ENCODE results near the gene SEC31B. TPM values are rescaled to one million over a fixed set of nuclear protein-coding genes. Genes with fewer than 3 reads are reported as not detected.

Gene SEC31B
- total RNA-seq, 1 donor from 2014 or later: 8.8 TPM

DNA sequence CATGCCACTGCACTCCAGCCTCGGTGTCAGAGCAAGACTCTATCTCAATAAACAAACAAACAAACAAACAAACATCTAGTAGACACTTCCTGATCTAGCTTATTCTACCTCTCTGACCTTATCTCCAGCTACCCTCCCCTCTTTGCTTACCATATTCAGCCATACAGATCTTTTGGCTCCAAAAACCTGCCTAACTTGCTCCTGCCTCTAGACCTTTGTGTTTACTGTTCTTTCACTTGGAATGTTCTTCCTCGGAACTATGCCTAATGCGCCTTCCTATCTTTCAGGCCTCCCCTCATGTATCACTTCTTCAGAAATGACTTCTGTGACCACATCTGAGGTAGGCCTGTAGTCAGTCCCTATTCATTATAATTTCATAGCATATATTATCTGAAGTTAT is 77.1 kb downstream of the SEC31B start:
- no peak overlapping the region for H3K27ac Mint-ChIP-seq

DNA sequence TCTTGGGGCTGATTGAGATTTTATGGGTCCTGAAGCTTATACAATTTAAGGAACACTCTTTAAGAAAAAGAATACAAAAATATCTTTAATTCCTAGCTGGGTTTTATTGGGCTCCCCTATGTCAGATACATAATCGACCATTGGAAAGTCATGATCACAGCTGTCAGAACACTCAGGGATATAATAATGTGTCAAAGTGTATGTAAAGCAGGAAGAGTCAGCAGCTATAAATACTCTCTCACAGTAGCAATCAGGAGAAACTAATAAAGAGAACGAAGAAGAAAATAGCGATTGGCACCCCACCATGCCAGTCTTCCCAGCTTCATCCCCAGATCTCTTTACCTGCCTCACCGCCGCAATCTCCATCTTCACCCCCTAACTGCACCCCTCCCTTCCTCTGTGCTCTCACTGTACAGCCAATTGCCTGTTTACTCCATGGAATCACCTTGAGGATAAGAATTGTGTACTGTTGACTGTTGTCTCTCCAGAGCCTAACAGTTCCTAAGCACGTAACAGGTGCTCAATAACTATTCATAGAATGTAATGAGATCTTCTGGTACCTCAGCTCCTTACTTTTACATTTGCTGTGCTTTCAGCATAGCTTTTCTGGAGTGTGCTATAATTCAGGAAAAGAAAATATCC is 80.9 kb downstream of the SEC31B start:
- Histone ChIP-seq H2AFZ (replicated peaks) (no peak overlapping the region), H3K4me3 (no peak overlapping the region), H3K27ac (no peak overlapping the region), H3K27me3 (peaks cover 66% of the 10 kb centered on the region), H3K9ac (no peak overlapping the region), H3K79me2 (ENCODE audit: low read depth) (no peaks in the 10 kb centered on the region), H3K4me2 (no peak overlapping the region), H3K9me3 (ENCODE audit: low read depth) (no peaks in the 10 kb centered on the region), H3K4me1 (peaks cover 11% of the 10 kb centered on the region), H3F3A (ENCODE audit: low read depth) (peaks cover 8% of the 10 kb centered on the region), H4K20me1 (ENCODE audit: low read depth) (peaks cover 9% of the 10 kb centered on the region), H3K36me3 (no peaks in the 10 kb centered on the region)
- TF ChIP-seq EZH2phosphoT487 (IDR thresholded peaks at IDR 0.05): no peak
- TF ChIP-seq, protein P1, sequence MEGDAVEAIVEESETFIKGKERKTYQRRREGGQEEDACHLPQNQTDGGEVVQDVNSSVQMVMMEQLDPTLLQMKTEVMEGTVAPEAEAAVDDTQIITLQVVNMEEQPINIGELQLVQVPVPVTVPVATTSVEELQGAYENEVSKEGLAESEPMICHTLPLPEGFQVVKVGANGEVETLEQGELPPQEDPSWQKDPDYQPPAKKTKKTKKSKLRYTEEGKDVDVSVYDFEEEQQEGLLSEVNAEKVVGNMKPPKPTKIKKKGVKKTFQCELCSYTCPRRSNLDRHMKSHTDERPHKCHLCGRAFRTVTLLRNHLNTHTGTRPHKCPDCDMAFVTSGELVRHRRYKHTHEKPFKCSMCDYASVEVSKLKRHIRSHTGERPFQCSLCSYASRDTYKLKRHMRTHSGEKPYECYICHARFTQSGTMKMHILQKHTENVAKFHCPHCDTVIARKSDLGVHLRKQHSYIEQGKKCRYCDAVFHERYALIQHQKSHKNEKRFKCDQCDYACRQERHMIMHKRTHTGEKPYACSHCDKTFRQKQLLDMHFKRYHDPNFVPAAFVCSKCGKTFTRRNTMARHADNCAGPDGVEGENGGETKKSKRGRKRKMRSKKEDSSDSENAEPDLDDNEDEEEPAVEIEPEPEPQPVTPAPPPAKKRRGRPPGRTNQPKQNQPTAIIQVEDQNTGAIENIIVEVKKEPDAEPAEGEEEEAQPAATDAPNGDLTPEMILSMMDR (IDR thresholded peaks at IDR 0.05): no peak
- no peak for TF ChIP-seq EZH2 (IDR thresholded peaks at IDR 0.05)
- DNase-seq (ENCODE audit: low spot score): no peak
- H3K27me3 Mint-ChIP-seq (ENCODE audit: insufficient read depth, low read depth): peaks cover 6% of the 10 kb centered on the region
- H3K4me1 Mint-ChIP-seq: peaks cover 16% of the 10 kb centered on the region
- no peak overlapping the region for H3K4me3 Mint-ChIP-seq
- H3K9me3 Mint-ChIP-seq: no peaks in the 10 kb centered on the region
- H3K27ac Mint-ChIP-seq: no peak overlapping the region
- no peaks in the 10 kb centered on the region for H3K36me3 Mint-ChIP-seq

More for the DNA sequence above, 77.1 kb downstream of the SEC31B start:
- TF ChIP-seq EZH2phosphoT487 (IDR thresholded peaks at IDR 0.05) (no peak), EZH2 (IDR thresholded peaks at IDR 0.05) (no peak)
- TF ChIP-seq, protein P1 (IDR thresholded peaks at IDR 0.05): no peak
- H4K20me1 ChIP-seq (ENCODE audit: low read depth): no peaks in the 10 kb centered on the region
- no peak for DNase-seq (ENCODE audit: low spot score)
- no peaks in the 10 kb centered on the region for H3K79me2 ChIP-seq (ENCODE audit: low read depth)
- no peak overlapping the region for H3K27ac ChIP-seq
- no peaks in the 10 kb centered on the region for H3K36me3 ChIP-seq
- Mint-ChIP-seq H3K4me3 (no peak overlapping the region), H3K36me3 (peaks cover 4% of the 10 kb centered on the region), H3K27me3 (ENCODE audit: insufficient read depth, low read depth) (peaks cover 5% of the 10 kb centered on the region), H3K9me3 (peaks cover 5% of the 10 kb centered on the region), H3K4me1 (no peaks in the 10 kb centered on the region)
- H3K4me1 ChIP-seq: no peaks in the 10 kb centered on the region
- peaks cover 60% of the 10 kb centered on the region for H3K27me3 ChIP-seq
- no peak overlapping the region for H3K4me3 ChIP-seq
- H3K4me2 ChIP-seq: no peak overlapping the region
- no peak overlapping the region for H3K9ac ChIP-seq
- no peak overlapping the region for H2AFZ ChIP-seq (replicated peaks)
- no peaks in the 10 kb centered on the region for H3K9me3 ChIP-seq (ENCODE audit: low read depth)
- H3F3A ChIP-seq (ENCODE audit: low read depth): no peaks in the 10 kb centered on the region

Other genes with a start within 250 kb of the SEC31B start
- 58.3 and 87.1 TPM in 2 replicates for gene BLOC1S2, start 233.2 kb downstream of the SEC31B start, total RNA-seq (ENCODE audit: low replicate concordance)
- gene PKD2L1, start 189.6 kb downstream of the SEC31B start, total RNA-seq (ENCODE audit: low replicate concordance): not detected in 2 replicates
- 448 and 468 TPM in 2 replicates for gene SCD, start 172.6 kb downstream of the SEC31B start, total RNA-seq (ENCODE audit: low replicate concordance)
- 5.8 and 9.0 TPM in 2 replicates for gene WNT8B, start 56.9 kb downstream of the SEC31B start, total RNA-seq (ENCODE audit: low replicate concordance)
- 124 and 144 TPM in 2 replicates for gene NDUFB8, start 10.0 kb upstream of the SEC31B start, total RNA-seq (ENCODE audit: low replicate concordance)
- 24.2 and 26.4 TPM in 2 replicates for gene HIF1AN, start 16.1 kb upstream of the SEC31B start, total RNA-seq (ENCODE audit: low replicate concordance)
- 0.06 and 0.34 TPM in 2 replicates for gene PAX2, start 225.7 kb upstream of the SEC31B start, total RNA-seq (ENCODE audit: low replicate concordance)

Measured in neural progenitor cell (in vitro differentiated cells).